D721Med (cell line): ENCODE results near the gene ZNF723.
A peak's percentile ranks its signal among the peaks of the same experiment; 100 is the strongest.
"Not testable (repeated sequence)": the region's sequence is repeated elsewhere in the genome, so short reads cannot be mapped to it uniquely, and the experiment has no call there.

Source experiments
- DNase-seq: peaks from one replicate; pipeline ENCODE4 v3.0.0; 2011; ENCODE audit warnings: low spot score; ENCODE audit not compliant: insufficient read length
- FAIRE-seq: peaks from 2 replicates; lab custom pipeline; 2011; peaks lifted over from hg19 to GRCh38; lab: Jason Lieb, UNC
- TF ChIP-seq, protein P1 (sequence below): IDR thresholded peaks from 2 replicates; pipeline ENCODE4 v1.5.1; 2012; ENCODE audit warnings: mild to moderate bottlenecking, control low read depth; ENCODE audit not compliant: insufficient read depth; ENCODE audit errors: missing control alignments

Gene ZNF723

DNA sequence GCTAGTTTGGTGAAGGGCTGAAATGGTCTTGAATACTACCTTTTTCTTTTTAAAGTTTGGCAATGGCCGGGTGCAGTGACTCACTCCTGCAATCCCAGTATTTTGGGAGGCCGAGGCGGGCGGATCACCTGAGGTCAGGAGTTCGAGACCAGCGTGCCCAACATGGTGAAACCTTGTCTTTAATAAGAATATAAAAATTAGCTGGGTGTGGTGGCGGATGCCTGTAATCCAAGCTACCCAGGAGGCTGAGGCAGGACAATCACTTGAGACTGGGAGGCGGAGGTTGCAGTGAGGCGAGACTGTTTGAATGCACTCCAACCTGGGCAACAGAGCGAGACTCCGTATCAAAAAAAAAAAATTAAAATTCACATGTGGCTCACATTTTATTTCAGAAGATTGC lies 880 bp upstream of the ZNF723 start:
- TF ChIP-seq, protein P1, sequence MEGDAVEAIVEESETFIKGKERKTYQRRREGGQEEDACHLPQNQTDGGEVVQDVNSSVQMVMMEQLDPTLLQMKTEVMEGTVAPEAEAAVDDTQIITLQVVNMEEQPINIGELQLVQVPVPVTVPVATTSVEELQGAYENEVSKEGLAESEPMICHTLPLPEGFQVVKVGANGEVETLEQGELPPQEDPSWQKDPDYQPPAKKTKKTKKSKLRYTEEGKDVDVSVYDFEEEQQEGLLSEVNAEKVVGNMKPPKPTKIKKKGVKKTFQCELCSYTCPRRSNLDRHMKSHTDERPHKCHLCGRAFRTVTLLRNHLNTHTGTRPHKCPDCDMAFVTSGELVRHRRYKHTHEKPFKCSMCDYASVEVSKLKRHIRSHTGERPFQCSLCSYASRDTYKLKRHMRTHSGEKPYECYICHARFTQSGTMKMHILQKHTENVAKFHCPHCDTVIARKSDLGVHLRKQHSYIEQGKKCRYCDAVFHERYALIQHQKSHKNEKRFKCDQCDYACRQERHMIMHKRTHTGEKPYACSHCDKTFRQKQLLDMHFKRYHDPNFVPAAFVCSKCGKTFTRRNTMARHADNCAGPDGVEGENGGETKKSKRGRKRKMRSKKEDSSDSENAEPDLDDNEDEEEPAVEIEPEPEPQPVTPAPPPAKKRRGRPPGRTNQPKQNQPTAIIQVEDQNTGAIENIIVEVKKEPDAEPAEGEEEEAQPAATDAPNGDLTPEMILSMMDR = no peak
- FAIRE-seq (no peak), DNase-seq (no peak)

DNA sequence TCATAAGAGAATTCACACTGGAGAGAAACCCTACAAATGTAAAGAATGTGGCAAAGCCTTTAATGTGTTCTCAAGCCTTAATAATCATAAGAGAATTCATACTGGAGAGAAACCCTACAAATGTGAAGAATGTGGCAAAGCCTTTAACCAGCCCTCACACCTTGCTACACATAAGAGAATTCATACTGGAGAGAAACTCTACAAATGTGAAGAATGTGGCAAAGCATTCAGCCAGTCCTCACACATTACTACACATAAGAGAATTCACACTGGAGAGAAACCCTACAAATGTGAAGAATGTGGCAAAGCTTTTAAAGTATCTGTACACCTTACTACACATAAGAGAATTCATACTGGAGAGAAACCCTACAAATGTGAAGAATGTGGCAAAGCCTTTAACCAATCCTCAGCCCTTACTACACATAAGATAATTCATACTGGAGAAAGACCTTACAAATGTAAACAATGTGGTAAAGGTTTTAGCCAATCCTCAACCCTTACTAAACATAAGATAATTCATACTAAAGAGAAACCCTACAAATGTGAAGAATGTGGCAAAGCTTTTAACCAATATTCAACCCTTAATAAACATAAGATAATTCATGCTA lies 25.7 kb downstream of the ZNF723 start:
- FAIRE-seq, DNase-seq: not testable (repeated sequence)

DNA sequence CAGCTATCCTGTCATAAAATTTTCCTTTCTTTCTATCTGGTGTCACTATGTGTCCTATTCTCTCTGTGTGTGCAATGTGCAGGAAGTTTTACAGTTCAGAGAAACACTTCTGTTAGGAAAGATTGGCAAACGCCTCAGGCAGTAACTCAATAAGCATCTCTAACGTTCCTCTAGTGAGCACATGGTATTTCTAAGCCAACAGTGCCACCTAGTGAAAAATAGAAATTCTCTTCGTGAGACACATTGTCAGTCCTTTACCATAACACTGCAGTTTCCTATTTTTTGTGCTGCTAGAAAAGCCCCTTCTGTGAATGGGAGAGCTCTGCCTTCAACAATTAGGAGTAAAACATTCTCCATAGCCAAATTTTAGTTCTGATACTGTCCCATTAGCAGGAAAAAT lies 50.7 kb downstream of the ZNF723 start:
- FAIRE-seq (peak; percentile 76), DNase-seq (peak; percentile 13)
- TF ChIP-seq, protein P1 = peak; percentile 41

DNA sequence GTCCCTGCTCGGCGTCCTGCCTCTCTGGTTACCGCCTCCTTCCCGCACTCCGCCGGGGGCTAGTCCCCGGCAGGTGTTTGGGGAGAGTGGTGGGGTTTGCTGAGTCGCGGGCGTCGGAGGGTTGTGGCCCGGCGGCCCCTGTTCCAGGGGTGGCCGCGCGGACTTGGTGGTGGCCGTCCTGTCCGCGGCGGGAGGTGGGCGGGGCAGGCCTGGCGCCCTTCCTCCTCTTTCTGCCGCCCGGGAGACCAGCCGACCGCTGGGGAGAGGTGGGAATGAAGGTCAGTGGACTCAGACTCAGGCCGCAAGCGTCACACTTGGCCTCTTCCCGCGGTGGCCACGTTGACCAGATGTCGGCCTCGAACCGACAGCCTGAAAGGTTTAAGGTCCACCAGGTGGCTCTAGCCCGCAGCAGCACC lies 61.8 kb downstream of the ZNF723 start:
- DNase-seq (no peak), FAIRE-seq (no peak)
- TF ChIP-seq, protein P1 = no peak

DNA sequence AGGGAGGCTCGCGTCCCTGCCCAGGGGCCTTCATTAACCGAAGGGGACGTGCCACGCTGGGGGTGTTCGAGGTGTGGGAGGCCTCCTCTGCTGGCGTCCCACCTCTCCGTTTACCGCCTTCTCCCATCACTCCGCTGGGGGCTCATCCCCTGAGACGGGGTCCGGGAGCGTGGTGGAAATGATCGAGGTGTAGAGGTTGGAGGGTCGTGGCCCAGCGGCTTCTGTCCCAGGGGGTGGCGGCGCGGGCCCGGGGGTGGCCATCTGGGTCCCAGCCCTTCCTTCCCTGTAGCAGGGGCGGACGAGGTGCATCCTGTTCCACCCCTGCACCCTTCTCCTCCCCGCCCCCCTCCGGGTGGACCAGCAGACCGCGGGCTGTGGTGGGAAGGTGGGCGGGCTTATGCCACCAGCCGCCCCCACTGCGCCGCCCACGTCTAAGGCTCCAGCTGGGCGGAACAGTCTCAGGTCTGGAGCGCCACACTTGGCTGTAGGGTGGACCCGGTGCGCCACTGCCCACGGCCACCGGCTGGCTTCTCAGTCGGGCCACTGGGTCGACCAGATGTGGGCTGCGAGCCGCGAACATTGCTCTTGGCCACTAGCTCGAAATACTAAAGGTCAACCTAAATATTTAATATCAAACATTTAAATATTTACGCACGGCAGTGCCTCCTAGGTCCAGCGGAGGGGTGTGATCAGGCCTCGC lies 69.5 kb downstream of the ZNF723 start:
- TF ChIP-seq, protein P1 = no peak
- DNase-seq = no peak
- no peak for FAIRE-seq
